GM19023 (cell line): ENCODE measurements around the gene DGCR6L.
"Not testable (repeated sequence)": the region's sequence is repeated elsewhere in the genome, so short reads cannot be mapped to it uniquely, and the experiment has no call there.

Experiments
- ATAC-seq: cut with Tn5 transposase; IDR thresholded peaks from one replicate; pipeline ENCODE4 v1.9.1; 2021; ENCODE audit warnings: mild to moderate bottlenecking, moderate library complexity; ENCODE audit not compliant: unreplicated experiment

The DGCR6L gene

DNA sequence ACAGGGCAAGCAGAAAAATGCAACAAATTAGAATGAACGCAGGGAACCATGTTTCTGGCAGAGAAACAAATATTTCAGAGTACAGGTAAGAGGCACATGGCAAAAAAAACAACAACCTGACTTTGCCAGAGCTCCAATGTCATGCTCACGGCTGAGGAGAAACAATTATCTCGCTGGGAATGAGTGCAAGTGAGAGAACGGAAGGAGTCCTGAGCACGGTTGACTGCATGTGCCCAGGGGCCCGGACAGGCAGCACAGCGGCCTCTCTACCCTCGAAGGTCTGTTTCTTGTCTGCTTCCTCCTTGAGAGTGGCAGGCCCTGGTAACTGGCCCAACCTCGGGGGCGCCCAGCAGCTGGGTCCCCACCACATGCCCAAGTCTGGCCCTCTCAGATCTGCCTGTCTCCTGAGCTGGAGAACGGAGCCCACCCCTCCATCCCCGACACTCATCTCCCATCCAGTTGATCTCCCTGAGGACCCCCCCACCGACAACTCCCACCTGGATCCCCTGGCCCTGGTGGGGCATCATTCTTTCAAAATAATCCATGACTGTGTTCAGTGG, 27.1 kb downstream of the DGCR6L start:
- no peak for ATAC-seq

DNA sequence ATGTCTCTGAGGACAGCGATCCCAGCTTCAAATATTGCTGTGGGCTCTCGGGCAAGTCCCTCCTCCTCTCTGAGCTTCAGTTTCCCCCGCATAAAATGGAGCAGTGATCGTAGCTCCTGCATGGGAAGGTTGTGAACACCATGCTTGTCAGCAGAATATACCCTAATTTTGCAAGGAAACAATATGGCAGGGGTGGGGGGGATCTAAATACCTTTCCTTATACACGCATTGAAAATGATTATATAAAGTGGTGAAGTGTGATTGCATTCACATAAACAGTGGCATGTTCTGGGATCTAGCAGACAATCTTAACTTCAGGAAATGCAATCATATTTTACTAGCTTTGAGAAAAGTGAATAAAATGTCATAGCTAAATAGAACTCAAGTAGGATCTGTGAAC, 27.8 kb downstream of the DGCR6L start:
- no peak for ATAC-seq

DNA sequence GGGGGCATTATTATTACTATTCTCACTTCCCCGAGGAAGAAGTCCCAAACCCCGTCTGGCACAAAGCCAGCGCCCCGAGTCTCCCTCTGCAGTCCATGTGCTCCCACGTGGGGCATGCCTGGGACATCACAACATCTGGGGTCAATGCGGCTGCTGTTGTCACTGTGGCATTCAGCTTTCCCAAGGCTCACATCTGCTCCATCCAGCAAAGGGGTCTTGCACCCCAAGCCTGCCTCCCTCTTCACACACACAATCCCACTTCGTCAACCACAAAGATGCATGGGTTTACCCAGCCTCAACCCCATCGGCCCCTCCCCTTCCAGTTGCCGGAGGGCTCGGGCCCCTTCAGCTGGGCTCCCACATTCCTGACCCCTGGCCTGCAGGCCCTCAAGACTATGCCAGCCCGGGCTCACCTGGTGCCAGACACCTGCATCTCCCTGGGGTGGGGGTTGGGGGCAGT, 28.2 kb downstream of the DGCR6L start:
- no peak for ATAC-seq

DNA sequence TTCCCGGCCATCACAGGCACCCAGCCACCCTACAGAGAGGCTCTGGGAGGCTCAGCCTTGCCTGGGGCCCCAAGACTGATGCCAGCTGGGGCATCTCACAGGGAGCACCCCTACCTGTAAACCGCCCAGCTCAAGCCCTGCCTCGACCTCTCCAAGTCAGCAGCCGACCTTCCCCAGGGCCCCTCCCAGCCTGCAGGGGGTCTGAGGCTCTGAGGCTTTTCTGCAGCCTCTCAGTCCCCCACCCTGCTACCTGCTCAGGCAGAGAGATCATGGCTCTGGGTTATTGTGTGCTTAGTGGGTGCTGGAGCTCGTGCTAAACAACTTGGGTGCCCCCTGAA, 28.6 kb downstream of the DGCR6L start:
- ATAC-seq = no peak

DNA sequence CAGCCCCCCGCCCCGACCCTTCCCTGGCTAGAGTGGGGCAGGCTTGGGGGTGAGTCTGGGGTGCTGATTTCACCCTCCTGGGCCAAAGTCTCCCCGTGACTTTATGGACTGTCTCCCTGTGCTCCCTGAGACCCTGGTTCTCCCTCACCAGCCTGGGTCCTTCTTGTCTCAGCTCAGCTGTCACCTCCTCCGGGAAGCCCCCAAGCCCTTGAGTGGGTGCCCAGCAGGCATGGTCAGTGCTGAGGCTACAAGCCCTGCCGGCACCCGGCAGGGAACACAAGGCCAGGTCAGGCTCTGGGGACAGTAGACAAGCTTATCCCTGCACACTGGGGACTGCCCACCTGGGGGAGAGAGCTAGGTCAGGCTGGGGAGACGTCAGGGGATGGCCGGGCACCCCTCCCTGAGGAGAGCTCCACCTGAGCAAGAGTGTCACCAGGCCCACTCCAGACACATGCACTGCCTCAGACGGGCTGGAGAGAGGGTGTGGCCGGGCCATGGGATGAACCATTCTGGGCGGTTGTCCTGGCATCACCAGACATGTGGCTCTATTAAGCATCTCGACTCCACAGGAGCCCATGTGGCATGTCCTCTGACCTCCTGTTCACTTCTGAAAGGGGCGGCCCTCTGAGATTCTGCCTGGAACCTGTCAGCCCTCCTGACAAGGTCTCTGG, 29.1 kb downstream of the DGCR6L start:
- no peak for ATAC-seq

DNA sequence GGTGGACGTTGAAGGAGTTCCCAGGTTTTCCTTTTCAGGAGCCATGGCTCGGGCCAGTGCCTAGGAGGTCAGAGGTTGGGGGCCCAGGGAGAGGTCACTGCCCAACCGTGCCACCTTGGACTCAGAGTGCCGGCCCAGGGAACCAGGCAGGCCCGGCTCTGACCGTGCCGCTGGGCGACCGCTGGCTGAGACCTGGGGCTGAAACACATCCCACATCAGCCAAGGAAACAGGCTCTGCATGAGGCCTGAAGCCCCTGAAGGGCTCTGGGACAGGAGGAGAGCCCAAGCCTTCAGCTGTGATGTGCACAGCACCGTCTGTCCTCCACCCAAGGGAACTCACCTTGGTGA, 29.8 kb downstream of the DGCR6L start:
- no peak for ATAC-seq

DNA sequence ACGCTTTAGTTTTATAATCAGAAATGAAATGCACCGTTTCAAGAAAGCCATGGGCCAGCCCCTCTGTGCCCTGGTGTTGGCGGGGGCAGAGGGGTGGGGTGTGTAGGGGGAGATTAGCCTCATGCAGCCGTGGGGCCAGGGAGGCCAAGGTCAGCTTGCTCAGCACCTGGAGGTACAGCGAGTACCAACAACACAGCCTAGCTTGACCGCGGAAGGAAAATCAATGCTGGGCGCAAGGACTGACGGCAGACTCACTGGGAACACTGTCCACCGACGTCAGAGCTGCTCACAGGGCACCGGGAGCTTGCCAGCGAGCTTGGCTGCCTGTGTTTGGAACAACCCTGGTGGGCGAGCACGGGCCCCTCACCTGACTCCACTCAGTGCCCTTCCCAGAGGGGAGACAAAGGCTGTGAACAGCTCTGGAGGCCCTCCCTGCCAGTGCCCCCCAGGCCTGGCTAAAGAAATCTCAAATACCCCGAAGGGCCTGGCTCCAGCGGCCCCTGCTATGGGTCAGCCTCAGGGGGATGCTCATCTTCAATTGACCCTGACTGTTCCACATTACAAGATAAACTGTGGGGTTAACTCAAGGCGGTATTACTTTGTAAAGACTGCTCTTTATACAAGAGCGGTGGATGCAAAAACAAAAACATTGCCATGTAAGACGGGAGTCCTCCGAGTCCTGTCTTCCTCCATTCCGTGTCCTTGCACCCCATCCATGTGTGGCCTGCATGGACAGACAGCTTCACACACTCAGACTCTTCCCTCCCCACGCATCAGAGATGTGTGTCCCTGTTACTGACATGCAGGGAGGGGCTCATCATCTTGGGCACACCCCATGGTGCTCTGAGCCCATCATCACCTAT, 30.4 kb downstream of the DGCR6L start:
- not testable (repeated sequence) for ATAC-seq

DNA sequence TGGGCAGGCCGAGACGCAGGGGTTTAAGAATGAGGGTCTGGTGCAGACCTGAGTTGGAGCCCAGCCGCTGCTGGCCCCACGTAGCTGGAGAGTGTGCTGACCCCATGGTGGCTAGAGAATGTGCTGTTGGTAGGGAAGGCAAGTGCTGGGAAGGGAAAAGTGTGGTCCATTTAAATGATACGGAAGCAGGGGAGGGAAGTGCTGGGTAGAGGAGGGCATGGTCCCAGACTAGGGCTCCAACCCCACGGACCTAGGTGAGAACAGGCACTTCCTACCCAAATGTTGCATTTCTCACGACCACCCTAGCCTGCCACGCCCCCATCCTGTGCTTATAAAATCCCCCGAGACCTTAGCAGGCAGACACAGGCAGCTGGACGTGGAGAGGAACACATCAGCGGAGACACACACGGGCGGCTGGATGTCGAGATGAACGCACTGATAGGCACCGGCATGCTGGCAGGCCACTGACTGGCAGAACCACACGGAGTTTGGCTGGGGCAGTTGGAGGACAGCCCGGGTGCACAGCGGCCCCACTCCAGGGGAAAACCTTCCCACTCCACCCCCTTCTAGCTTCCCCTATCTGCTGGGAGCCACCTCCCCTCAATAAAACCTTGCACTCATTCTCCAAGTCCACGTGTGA, 33.0 kb downstream of the DGCR6L start:
- ATAC-seq = not testable (repeated sequence)

DNA sequence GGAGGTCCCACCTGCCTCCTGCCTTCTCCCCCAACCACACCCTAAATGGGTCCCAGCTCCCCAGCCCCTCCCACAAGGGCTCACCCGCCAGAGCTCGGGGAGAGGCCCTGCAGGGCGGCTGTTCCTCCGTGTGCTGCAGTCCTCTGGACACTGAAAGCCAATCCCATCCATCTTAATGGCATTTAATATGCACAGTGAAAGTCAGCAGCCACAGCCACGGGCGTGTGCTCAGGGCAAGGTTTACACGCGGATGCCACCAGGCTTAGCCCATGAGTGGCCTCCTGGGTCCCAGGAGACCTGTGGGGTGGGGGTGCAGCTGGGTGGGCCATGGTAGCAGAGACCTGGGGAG, 33.6 kb downstream of the DGCR6L start:
- ATAC-seq = not testable (repeated sequence)

DNA sequence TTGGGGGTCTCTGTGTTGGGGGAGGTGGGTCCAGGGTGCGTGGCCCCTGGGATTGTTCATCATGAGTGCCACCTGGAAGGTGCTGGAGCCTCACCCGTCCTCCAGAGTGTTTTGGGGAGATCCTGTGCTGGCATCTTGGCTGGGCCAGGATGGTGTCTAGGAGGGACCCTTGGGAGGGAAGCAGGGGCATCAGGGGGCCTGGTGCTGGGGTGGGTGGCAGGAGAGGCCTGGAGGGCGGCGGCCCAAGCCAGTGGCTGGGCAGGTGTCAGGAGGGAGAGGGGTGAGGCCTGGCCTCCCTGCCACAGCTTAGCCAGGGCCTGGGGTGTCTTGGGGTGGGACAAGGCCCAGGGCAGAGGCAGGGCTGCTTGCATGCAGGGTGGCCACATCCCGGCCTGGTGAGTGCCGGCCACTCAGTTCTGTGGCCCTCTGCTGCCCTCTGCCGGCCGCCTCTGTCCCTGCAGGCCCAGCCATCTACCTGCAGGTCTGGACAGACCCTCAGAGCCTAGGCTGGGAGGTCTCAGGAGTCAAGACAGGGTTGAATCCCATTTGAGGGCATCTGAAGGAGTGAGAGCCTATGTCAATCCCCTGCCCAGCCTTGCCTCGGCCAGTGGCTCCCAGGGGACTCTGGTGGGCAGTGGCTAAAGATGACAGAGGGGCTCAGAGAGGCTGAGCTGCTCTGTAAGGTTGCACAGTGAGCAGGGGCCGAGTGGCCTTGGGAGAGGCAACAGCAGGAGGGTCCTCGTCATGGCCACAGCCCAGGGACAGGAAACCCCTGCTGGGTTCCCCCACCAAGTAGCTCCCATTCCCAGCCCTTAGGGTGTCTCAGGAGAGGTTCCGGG, 34.2 kb downstream of the DGCR6L start:
- ATAC-seq = not testable (repeated sequence)

DNA sequence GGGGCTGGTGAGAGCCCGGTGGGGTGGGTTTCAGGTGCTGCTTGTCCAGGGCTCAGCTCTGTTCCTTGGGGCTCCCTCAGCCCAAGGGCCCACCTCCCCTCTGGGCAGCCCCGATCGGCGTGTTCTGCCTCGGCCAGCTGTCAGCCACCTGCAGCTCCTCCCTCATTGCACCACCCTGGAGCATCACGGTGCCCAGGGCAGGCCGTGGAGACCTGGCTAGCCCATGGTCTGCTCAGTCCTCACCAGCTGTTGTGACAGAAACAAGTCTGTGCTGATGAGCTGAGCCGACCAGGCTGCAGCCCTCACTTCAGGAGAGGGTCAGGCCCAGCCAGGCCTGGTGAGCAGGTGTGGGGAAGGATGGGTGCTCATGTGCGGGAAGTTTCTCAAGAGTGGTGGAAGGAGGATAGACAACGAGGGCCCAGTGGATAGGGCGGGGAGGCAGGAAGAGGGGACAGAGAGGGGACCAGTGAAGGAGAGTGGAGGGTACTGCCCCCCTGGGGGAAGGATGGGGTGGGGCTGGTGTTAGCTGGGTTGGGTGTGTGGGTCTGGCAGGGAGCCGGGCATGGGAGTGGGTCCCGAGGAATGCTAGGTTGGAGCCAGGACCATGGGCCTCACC, 35.3 kb downstream of the DGCR6L start:
- no peak for ATAC-seq

DNA sequence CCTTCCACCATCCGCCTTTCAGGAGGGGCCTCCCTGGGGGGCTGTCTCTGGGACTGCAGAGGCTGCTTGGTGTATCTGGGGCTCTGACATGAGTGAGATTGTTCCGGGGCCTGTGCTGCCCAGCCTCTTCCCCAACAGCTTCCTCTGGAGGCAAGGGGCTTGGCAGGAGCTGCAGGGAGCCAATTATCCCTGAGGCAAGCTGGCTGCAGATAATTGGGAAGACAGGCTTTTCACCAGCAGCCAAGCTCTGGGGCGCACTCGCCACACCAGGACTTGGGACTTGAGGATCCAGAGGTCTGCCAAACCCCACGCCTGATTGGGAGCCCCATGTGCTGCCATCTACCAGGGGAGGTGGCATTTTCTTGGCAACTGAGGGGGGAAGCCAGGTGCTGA, 36.2 kb downstream of the DGCR6L start:
- ATAC-seq = no peak

DNA sequence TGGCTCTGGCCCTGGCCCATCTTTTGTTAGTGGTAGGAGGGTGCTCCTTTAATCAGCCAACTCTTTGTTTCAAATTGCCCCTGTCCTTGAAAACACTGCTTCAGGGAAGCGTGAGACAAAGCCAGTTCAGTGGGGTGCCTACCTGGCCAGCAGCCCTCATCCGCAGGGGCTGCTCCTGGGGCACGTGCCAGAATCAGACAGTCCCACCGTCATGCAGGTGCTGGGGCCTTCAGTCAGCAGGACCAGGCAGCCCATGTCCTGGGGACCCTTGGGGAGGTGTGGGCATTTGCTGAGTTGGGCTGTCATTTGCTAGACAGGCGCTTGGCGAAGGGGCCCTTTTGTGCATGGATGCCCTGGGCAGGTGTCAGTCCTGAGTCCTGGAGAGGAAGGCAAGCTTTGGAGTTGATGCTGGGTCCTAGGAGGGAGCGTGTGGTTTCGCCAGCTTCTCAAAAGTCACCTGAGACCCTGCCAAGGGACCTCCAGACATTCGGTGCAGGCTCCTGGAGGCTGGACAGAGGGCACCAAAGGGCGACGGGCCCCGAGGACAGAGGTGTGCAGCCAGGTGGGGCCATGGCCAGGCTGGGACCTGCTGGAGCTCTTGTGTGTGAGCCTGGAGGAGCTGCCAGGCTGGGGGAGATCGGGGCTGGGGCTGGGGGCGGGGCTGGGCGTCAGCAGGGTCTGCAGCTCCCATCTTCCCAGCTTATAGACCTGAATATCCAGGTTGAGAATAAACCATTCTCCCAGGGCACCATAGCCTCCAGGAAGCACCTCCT, 36.8 kb downstream of the DGCR6L start:
- no peak for ATAC-seq

DNA sequence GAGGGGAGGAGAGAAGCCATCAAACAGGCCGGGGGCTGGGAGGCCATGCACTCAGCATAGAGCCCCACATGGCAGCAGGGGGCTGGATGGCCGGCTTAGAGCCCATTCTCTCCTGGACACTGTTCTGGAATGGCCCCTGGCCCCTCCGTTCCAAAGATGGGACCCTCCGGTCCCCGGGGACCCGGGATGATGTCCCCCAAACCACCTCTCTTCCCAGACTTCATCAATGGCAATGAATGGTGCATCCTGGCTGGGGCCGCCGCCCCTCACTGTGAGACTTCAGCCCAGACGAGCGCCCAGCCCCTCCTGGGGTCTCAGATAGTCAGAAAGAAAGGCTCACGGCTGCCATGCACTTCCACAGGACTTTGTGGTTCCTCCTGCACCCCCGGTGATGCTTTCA, 38.0 kb downstream of the DGCR6L start:
- no peak for ATAC-seq

DNA sequence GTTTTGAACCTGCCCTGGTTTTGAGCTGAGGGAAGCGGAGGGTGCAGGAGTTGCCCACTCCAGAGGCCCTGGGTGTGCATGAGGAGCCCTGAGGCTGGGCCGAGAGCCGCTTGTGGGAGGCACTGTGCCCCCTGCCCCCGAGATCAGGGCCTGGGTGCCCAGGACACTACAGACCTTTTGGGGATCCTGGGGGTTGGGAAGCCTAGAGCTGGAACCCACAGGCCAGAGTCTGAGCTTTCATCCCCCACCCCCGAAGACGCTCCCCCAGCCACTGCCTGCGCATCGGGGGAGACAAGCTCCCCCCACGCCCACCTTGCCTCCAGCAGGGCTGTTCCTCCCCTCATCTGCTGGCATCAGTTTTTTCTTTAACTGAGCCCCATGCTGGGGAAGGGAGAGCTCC, 38.4 kb downstream of the DGCR6L start:
- not testable (repeated sequence) for ATAC-seq

DNA sequence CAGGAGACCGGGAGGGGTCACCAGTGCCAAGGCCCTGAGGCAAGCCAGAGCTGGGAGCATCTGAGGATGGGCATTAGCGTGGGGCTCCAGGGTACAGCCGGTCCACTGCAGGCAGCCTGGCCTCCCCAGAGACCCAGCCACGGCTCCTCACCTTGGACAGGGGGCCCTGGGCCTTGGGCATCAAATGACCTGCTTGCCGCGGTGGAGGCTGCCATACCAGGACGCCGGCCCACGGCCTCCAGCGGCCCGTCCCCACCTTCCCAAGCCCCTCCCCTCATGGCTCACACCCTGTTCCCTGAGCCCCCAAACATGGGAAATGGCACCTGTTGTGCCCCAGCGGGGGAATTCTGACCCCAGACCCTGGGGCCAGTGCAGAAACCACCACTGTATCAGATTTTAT, 39.0 kb downstream of the DGCR6L start:
- no peak for ATAC-seq

DNA sequence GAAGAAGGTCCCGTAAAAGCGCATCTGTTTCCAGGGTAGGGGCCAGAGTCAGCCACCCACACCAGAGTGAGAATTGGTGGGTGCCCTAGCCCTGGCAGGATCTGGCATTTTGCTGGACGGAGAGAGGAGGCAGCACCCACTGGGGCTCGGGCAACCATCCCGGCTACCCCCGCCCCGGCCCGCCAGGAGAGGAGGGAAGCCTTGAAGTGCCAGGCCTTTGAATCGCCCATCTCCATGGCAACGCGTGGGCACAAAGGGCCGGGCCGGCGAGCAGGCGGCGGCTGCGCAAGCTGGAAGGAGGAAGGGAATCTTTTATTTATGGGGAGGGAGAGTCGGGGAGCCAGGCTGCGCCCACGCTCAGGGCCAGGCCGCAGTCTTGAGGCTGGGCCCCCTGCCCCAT, 39.7 kb downstream of the DGCR6L start:
- not testable (repeated sequence) for ATAC-seq

DNA sequence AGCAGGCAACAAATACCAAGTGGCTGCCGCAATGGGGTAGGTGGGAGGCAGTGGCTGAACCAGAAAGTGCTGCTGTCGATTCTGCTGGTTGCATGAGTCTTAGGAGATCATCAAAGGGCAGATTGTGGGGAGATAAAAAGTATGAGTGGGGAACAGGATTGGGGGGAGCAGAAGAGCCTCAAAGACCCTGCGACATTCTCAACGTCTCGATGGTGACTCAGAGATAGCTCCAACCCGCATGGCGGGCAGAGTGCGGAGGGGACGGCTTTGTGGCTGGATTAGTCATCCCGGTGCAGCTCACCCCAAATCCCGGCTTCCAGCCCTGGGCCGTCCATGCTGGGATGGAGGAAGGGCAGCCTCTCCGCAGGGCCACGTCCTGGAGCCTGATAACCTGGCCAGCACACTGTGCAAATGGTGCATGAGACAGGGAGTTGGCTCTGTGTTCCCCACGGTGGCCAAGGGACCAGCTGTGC, 40.2 kb downstream of the DGCR6L start:
- ATAC-seq = no peak

DNA sequence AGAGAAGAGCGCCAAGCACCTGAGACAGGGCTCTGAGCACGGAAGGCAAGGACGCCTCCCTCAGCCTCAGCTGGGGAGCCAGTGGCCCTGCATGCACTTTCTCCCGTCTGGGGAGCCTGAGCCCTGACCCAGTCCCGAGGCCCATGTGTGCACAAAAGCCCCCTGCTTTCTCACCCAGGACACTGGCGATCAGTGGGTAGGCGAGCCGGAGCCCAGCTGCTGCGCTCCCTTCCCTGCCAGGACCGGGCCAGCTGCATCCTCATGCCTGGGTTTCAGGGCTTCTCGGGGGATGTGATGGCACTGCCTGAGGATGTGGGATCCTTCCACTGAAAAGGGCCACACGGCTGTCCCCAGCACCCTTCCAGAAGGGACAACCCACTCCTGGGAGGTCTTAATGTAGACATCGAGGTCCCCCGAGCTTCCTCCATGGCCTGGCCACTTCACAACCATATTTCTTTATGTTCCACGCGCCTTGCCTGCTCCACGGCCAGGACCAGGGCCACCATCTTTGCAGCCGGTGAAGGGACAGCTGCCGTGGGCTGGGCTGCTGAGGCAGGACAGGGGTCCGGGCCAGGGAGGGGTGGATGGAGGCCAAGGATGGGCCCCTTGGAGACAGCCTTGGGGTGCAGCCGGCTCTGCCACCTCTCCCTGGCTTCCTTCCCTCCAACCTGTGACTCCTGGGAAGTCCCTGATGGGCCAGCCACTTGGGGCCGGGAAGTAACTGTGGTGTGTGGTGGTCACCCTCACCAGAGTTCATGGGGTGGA, 41.0 kb downstream of the DGCR6L start:
- ATAC-seq = not testable (repeated sequence)
